ENCODE data around the gene IGSF9B.
A peak's percentile ranks its signal among the peaks of the same experiment; 100 is the strongest.

IGSF9B gene

DNA sequence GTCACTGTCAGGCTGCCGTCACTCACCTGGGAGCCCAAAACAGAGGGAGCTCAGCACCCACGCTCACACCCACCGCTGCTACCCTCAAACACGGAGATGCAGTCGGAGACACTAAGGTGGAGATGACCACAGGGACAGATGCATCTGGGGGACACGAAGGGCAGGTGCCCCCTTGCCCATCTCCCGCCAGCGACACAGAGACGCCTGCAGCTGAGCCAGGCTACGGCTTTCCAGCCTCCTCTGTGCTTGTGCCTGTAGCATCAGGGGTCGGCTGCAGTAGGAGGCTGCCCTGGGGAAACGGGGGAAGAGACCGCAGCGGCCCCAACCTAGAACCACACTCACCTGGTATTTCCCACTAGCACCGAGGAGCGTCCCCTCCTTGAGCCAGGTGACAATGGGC, 19.3 kb downstream of the IGSF9B start (continued):
- TF ChIP-seq ZNF8 (CRISPR knock-in tag; IDR thresholded peaks at IDR 0.05) (no peak), SNAI2 (CRISPR knock-in tag; IDR thresholded peaks at IDR 0.05) (no peak), TCF4 (CRISPR knock-in tag; IDR thresholded peaks at IDR 0.05; ENCODE audit: borderline replicate concordance) (no peak), GLIS3 (CRISPR knock-in tag; IDR thresholded peaks at IDR 0.05) (no peak), TSHZ2 (CRISPR knock-in tag; IDR thresholded peaks at IDR 0.05) (no peak), BACH2 (CRISPR knock-in tag; IDR thresholded peaks at IDR 0.05; ENCODE audit: borderline replicate concordance) (no peak), CREB5 (CRISPR knock-in tag; IDR thresholded peaks at IDR 0.05; ENCODE audit: low read depth) (no peak)

DNA sequence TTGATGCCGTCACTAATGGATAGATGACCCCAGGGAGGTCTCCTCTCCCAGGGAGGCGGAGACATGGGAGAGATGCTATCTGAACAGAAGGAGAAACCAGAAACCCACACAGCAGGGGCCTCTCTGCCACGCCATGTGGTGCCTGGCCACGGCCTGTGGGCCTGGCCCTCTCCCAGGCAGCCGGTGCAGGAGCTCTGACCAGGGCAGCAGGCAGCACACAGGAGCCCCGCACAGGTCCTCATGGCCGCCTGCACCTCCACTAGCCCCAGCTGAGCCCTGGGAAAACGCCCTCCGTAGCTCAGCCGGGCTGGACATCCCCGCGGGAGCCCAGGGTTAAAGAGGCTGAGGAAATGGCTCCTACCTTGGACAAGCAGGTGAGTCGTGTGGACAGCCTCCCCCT, 19.8 kb downstream of the IGSF9B start:
- no peak for TF ChIP-seq PPARA (CRISPR knock-in tag; IDR thresholded peaks at IDR 0.05; ENCODE audit: borderline replicate concordance)
- TF ChIP-seq ARNTL (CRISPR knock-in tag; IDR thresholded peaks at IDR 0.05; ENCODE audit: borderline replicate concordance, low read depth) = no peak
- TF ChIP-seq TSHZ2 (CRISPR knock-in tag; IDR thresholded peaks at IDR 0.05) = peak; percentile 90
- TF ChIP-seq, protein P1, sequence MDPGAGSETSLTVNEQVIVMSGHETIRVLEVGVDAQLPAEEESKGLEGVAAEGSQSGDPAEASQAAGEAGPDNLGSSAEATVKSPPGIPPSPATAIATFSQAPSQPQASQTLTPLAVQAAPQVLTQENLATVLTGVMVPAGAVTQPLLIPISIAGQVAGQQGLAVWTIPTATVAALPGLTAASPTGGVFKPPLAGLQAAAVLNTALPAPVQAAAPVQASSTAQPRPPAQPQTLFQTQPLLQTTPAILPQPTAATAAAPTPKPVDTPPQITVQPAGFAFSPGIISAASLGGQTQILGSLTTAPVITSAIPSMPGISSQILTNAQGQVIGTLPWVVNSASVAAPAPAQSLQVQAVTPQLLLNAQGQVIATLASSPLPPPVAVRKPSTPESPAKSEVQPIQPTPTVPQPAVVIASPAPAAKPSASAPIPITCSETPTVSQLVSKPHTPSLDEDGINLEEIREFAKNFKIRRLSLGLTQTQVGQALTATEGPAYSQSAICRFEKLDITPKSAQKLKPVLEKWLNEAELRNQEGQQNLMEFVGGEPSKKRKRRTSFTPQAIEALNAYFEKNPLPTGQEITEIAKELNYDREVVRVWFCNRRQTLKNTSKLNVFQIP (CRISPR knock-in tag; IDR thresholded peaks at IDR 0.05; ENCODE audit: borderline replicate concordance, low read depth) = no peak
- no peak for TF ChIP-seq OSR1 (CRISPR knock-in tag; IDR thresholded peaks at IDR 0.05)
- no peak for TF ChIP-seq ZNF565 (CRISPR knock-in tag; conservative IDR thresholded peaks at IDR 0.05; ENCODE audit: low read depth)
- peak; percentile 81; the same call in 1 of the 2 replicates for TF ChIP-seq TCF4 (CRISPR knock-in tag; IDR thresholded peaks at IDR 0.05; ENCODE audit: borderline replicate concordance)
- no peak for TF ChIP-seq CSRNP3 (CRISPR knock-in tag; IDR thresholded peaks at IDR 0.05)
- no peak for TF ChIP-seq RARB (CRISPR knock-in tag; IDR thresholded peaks at IDR 0.05)
- peak; percentile 87 for TF ChIP-seq ZNF70 (CRISPR knock-in tag; IDR thresholded peaks at IDR 0.05)
- no peak for TF ChIP-seq TOX (CRISPR knock-in tag; IDR thresholded peaks at IDR 0.05; ENCODE audit: borderline replicate concordance)
- no peak for TF ChIP-seq CSDC2 (CRISPR knock-in tag; IDR thresholded peaks at IDR 0.05)
- TF ChIP-seq ESRRG (CRISPR knock-in tag; IDR thresholded peaks at IDR 0.05) = no peak
- TF ChIP-seq CREB5 (CRISPR knock-in tag; IDR thresholded peaks at IDR 0.05; ENCODE audit: low read depth) = no peak
- TF ChIP-seq ISL1 (CRISPR knock-in tag; IDR thresholded peaks at IDR 0.05) = no peak
- no peak for TF ChIP-seq ZNF8 (CRISPR knock-in tag; IDR thresholded peaks at IDR 0.05)
- no peak for TF ChIP-seq ZFP3 (CRISPR knock-in tag; IDR thresholded peaks at IDR 0.05)
- no peak for TF ChIP-seq ZFP30 (CRISPR knock-in tag; IDR thresholded peaks at IDR 0.05)
- peak; percentile 61 for ATAC-seq
